AG08396 (cell line): ENCODE measurements around the gene ETV1.
"Not testable (repeated sequence)": the region's sequence is repeated elsewhere in the genome, so short reads cannot be mapped to it uniquely, and the experiment has no call there.

ENCODE experiments used
- DNase-seq: peaks from one replicate; pipeline ENCODE4 v3.0.0; 2012; ENCODE audit warnings: low spot score, mixed read lengths

ETV1 gene

DNA sequence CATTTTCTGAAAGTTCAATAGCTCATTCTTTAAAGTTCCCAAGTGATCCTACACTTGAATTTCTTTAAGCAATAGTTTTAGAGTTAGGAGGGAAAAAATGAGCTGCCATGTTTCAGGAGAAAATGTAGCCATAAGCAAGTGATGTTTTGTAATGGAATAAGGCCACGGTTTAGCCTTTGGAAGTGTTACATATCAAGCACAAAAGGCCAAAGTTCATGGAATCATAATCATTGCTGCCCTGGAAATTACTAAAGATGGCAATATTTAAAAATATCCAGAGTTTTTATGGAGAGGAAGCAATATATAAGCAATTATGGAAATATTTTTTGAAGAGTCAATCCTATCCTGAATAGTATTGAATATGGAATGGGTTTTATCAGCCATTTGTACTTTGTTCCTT is 68.4 kb downstream of the ETV1 start:
- no peak for DNase-seq

DNA sequence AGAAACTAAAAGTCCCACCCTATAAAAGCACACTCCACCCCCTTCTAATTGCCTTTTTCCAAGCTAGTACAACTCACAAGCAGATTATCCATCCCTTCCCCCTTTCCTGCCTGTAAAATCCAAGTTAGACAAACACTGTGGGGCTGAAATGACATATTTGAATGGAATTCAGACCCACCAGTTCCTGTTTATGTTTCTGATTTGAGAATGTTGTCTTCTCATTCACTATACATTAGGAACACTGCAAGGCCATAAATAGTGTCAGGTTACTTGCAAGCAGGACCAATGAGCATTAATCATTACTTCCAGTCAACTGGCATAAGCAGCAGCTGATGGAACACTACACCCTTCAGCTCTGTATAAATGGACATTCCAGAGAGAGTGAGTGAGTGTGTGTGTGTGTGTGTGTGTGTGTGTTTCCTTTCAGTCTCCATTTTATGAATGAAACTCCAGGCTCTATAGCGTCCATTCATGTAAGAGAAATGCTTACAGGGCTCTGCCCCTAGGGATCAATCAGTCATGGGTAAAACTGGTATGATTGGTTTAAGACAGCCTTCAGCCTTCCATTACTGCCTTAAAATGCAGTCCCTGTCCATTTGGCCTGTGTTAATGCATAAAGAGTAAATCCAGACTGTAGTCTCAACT is 69.3 kb downstream of the ETV1 start:
- peak; percentile 74 for DNase-seq

GRCh38 chr7:13918333-13918732 is 71.1 kb downstream of the ETV1 start:
- DNase-seq = not testable (repeated sequence)

- DNase-seq = not testable (repeated sequence)
These were observed 72.4 kb downstream of the ETV1 start for GRCh38 chr7:13917103-13917502.

DNA sequence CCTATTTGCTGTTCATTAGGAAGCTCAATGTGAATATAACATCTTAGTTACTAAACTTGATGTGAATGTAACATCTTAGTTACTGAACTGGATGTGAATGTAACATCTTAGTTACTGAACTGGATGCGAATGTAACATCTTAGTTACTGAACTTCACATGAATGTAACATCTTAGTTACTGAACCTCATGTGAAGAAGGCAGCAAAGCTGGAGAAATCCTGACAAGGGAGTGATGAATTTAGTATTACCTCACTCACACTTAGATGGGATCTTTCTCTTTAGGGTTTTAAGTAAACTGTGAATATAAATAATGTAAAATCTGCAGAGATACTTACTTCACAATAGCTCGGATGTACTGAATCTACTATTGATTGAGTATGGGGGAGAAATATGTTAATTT is 73.6 kb downstream of the ETV1 start:
- DNase-seq = no peak

GRCh38 chr7:13912715-13913278 is 76.7 kb downstream of the ETV1 start:
- no peak for DNase-seq

GRCh38 chr7:13911909-13912308 is 77.6 kb downstream of the ETV1 start:
- DNase-seq = no peak

GRCh38 chr7:13910805-13911551 is 78.5 kb downstream of the ETV1 start:
- DNase-seq = no peak

DNA sequence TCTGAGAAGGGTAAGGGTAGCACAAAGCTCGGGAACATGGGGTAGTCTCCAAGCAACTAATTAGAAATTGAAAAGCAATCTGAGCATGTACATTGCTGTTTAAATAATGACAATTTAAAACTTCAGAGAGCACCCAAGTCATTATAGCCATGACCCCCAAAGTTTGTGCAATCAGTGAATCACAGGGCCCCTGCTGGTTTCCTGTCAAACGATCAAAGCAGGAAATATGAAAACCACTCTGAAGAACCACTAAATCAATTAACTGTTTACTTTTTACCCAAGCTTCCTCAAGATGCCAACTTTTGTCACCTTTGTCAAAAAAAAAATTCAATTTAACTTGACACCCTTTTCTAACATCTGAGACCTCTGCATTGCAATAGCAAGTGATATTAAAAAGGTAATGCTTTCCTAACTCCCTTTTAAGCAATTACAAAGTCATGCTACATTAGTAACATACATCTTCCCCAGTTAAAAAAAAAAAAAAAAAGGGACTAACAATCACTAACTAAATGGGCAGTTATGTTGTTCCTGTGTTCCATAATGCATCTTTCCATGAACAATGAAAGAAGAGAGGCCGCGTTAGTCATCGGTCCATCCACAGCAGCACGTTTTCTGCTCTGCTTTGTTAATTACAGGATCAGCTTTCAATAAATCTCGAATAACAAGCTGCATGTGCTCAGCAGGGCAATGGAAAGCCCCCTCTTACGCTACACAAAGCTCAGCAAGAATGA is 80.6 kb downstream of the ETV1 start:
- no peak for DNase-seq

GRCh38 chr7:13907831-13908230 is 81.6 kb downstream of the ETV1 start:
- no peak for DNase-seq

GRCh38 chr7:13904689-13905088 is 84.8 kb downstream of the ETV1 start:
- DNase-seq = peak; percentile 6

DNA sequence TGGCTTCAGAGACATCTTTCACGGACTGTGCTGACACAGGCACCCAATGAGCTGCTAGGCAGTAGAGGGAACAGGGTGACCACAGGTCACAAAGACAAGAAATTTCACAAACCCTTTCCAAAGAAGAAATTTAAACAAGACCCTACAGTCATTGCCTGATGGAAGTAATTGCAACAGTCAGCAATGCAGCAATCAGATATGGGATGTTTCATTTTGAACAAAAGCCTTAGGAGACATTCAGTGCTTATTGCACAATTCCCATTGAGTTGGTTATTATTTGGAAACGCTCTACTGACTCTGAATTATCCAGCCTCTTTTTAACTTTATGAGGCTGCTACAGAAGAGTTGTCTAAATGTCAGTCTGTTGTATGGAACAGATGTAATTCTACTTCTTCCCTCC is 85.5 kb downstream of the ETV1 start:
- DNase-seq = no peak

GRCh38 chr7:13901577-13901976 is 87.9 kb downstream of the ETV1 start:
- no peak for DNase-seq

DNA sequence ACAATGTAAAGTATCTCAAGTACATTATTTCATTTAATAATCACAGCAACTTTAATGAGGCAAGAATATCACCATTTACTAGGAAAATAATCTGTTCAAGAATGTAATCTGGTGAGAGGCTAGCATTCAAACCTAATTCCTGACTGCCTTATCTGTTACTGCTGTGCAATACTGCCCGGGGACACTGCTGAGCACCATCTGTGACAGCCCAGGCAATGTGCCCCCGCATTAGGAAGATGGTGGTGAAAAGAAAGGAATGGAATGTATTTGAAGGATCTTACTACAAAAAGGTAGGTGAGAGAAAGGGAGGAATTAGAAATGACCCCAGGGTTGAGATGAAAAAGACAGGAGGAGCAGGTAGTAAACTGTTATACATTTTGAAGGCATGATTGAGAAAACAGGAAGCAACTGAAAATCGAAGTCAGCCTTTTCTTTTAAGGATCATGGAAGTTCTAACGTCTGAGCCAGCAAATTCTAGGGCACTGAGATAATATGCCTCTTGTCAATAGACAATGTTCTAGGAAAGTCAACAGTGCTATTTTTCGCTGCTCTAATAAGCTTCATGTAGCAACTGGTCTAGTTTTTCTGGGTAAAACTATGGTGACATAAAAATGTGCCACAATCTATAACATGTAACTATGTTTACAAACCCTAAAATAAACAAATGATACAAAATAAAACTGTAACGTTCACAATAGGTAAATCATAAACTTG is 90.4 kb downstream of the ETV1 start:
- no peak for DNase-seq

GRCh38 chr7:13897819-13898218 is 91.6 kb downstream of the ETV1 start:
- no peak for DNase-seq

DNA sequence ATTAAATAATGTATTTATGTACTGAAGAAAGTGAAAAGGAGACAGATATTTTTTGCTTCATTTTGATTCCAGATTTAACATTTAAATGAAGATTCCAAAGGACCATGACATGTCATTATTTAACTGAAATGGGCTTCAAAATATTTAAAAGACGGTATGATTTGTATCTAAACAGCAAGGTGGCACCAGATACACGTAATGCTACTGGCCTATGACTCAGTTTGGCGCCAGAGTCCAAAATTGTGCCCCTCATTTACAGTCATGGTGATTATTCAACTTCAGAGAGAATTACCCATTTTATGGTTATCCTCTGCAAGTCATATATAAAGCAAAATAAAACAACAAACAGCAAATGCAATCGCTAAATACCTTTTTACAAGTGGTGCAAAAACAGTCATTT is 94.5 kb downstream of the ETV1 start:
- no peak for DNase-seq

DNA sequence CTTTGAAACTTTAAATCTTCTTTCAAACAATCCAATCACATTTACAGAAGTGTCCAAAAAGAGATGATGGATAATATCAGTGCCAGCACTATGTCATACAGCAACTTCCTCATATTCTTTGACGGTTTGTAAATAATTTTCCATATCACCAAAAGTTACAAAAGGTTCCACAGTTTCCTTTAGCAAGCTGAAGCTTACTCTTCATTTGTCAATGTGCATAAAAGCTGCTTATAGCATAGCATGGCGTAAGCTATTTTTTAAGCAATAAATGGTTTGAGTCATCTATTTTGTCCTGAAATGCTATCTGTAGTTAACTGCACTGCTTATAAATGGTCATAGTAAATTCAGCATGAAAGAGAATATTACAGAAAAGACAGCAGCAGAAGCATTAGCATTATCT is 95.1 kb downstream of the ETV1 start:
- DNase-seq = no peak

DNA sequence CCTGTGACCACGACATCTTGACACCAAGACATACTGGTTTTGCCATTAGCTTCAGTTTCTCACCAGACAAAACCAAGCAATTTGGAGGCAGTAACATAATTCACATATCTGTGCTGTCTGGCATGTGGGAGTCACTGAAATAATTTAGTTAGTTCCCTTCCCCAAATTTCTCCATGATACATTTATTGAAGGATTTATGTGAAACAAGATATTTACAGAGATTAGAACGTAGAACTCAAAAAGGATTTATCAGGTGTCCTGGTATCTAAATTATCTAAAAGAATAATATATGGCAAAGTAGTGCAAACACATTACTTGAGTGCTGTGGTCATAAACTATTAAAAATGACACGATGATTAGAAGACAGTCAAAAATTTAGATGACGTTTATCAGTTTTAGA is 98.7 kb downstream of the ETV1 start:
- no peak for DNase-seq

- no peak for DNase-seq
These were observed 103.1 kb downstream of the ETV1 start for GRCh38 chr7:13886356-13886755.

DNA sequence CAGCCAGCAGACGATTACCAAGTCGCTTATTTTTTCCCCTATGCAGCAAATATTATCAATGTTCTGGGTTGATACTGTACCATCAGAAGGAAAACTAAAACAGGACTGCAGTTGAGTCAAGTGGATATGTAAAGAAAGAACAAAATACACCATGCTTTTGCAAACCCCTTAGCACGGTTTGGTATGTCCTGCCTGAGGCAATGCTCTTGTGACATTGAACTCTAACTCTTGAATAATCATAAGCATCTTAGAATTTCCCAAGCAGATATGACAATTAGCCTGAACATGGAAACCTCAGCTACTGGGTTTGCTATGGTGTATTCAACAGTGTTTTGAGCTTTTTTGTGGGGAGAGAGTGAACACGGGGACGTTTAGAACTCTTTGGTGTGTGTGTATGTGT is 107.4 kb downstream of the ETV1 start:
- no peak for DNase-seq

DNA sequence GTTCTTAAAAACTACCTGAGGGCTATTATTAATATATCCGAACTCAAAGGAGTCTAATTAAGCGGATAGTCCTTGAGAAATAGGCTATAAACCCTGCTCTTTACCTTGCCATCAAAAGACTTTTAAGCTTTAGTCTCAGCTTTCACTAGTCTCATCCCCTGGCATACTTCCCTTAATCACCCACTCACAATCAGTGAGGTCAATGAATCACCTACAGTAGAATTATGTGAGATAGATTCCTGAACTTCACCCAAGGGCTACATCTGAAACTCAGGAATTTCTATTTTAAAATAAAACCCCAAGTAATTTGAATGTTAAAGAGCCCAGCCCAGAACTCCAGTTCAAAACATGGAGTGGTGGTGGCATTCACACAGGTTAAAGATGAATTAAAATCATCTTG is 108.7 kb downstream of the ETV1 start:
- peak; percentile 51 for DNase-seq

DNA sequence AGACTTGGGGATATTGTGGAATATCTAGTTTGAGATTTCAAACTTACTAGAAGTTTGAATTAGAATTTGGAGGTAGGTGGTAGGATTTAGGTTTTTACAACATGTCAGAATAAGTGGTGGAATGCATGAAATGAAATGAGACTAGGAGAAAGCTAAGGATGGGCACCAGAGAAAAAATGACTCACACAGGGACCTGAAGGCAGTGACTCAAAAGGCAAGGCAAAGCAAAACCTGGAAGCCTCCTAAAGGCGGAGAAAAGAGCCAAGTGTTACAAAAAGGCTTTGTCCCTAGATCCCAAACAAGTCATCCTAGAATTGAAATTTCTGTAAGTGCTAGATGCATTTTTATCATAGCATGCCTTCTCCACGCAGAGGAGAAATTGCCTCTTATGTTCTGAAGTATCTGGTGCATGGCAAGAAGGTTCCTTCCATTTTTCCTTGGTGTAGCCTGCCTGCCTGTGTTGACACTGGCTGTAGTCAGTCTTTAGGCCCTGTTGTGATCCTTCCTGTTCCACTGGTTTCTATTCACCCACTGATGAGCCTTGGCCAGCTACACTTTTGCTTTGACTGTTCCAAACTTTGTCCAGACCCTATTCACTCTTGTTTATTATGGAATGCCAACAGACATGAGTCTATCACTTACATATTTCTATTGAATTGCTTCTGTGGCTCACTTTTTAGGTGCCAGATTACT is 109.3 kb downstream of the ETV1 start:
- peak; percentile 28 for DNase-seq
